ENCODE data around the gene SIAH2.

Gene SIAH2

GRCh38 chr3:150763122-150763840 is at the start of gene SIAH2:
Gene SIAH2 (minus strand): TSS chr3:150763169. CDS start chr3:150762849, 320 bp downstream.
- in situ Hi-C loops (cut with HindIII; ENCODE audit: low pct_ligation_motif_present, low sequenced_read_pairs): no loop called here
- Histone ChIP-seq H3K36me3 (replicated peaks) (no peaks in the 10 kb centered on the region), H3K27ac (peak within 1 kb of the TSS; percentile 92), H3K27me3 (replicated peaks) (no peaks in the 10 kb centered on the region), H3K4me3 (ENCODE audit: low read depth, low read length) (peak within 1 kb of the TSS; percentile 91)
- peak; percentile 91 for DNase-seq
- no peak for TF ChIP-seq CTCF (IDR thresholded peaks at IDR 0.05; ENCODE audit: low read depth, low read length, missing control alignments)

GRCh38 chr3:150811984-150812383 is 49.0 kb upstream of the SIAH2 start:
- in situ Hi-C loops (cut with HindIII; ENCODE audit: low pct_ligation_motif_present, low sequenced_read_pairs): no loop called here
- TF ChIP-seq CTCF (IDR thresholded peaks at IDR 0.05; ENCODE audit: low read depth, low read length, missing control alignments): no peak
- Histone ChIP-seq H3K27me3 (replicated peaks) (peaks cover 3% of the 10 kb centered on the region), H3K4me3 (ENCODE audit: low read depth, low read length) (no peak overlapping the region), H3K36me3 (replicated peaks) (no peaks in the 10 kb centered on the region), H3K27ac (no peak overlapping the region)
- DNase-seq: no peak

- in situ Hi-C loops (cut with HindIII; ENCODE audit: low pct_ligation_motif_present, low sequenced_read_pairs): no loop called here
- Histone ChIP-seq H3K36me3 (replicated peaks) (no peaks in the 10 kb centered on the region), H3K27me3 (replicated peaks) (peaks cover 3% of the 10 kb centered on the region), H3K4me3 (ENCODE audit: low read depth, low read length) (no peak overlapping the region), H3K27ac (no peak overlapping the region)
- no peak for TF ChIP-seq CTCF (IDR thresholded peaks at IDR 0.05; ENCODE audit: low read depth, low read length, missing control alignments)
- no peak for DNase-seq
Measured at GRCh38 chr3:150810641-150811040, 47.7 kb upstream of the SIAH2 start.

- no peak for DNase-seq
- H3K27me3 ChIP-seq (replicated peaks): peaks cover 4% of the 10 kb centered on the region
- no peak overlapping the region for H3K4me3 ChIP-seq (ENCODE audit: low read depth, low read length)
- TF ChIP-seq CTCF (IDR thresholded peaks at IDR 0.05; ENCODE audit: low read depth, low read length, missing control alignments): no peak
- in situ Hi-C loops (cut with HindIII; ENCODE audit: low pct_ligation_motif_present, low sequenced_read_pairs): no loop called here
- H3K27ac ChIP-seq: no peak overlapping the region
- H3K36me3 ChIP-seq (replicated peaks): no peaks in the 10 kb centered on the region
Measured at GRCh38 chr3:150806185-150806835, 43.3 kb upstream of the SIAH2 start.

- DNase-seq: no peak
- no peak for TF ChIP-seq CTCF (IDR thresholded peaks at IDR 0.05; ENCODE audit: low read depth, low read length, missing control alignments)
- no peaks in the 10 kb centered on the region for H3K36me3 ChIP-seq (replicated peaks)
- H3K27me3 ChIP-seq (replicated peaks): peaks cover 4% of the 10 kb centered on the region
- in situ Hi-C loops (cut with HindIII; ENCODE audit: low pct_ligation_motif_present, low sequenced_read_pairs): no loop called here
- no peak overlapping the region for H3K27ac ChIP-seq
- no peak overlapping the region for H3K4me3 ChIP-seq (ENCODE audit: low read depth, low read length)
Measured at GRCh38 chr3:150805354-150805753, 42.4 kb upstream of the SIAH2 start.

Data from brain microvascular endothelial cell (primary cell).